Right cardiac atrium (tissue), 5 donors: ENCODE results near the gene ASIC4. TPM values are rescaled to one million over a fixed set of nuclear protein-coding genes. Genes with fewer than 3 reads are reported as not detected.

ENCODE experiments used
- ATAC-seq, 2 donors: fragments of 200-7000 bp; cut with Tn5 transposase; one replicate each; pipeline versions ENCODE4 v1.8.0 to v1.9.1; 2020; ENCODE audit warnings: moderate library complexity in 2 of 2, mild to moderate bottlenecking in 1 of 2
- DNase-seq, 3 donors: peaks; one replicate each; pipeline ENCODE4 v3.0.0-alpha.2; 2020
- H3K27ac ChIP-seq: one replicate; pipeline ENCODE4 v1.5.1; 2013; ENCODE audit warnings: mild to moderate bottlenecking, low read length, control low read depth, moderate library complexity
- H3K27me3 ChIP-seq: one replicate; pipeline ENCODE4 v1.6.1; 2013; ENCODE audit not compliant: control insufficient read depth, insufficient read depth
- H3K4me1 ChIP-seq: one replicate; pipeline ENCODE4 v1.6.1; 2013; ENCODE audit warnings: low read length; ENCODE audit not compliant: control insufficient read depth, insufficient read depth
- H3K4me3 ChIP-seq: one replicate; pipeline ENCODE4 v1.5.1; 2013; ENCODE audit warnings: low read length, control low read depth
- H3K9me3 ChIP-seq: one replicate; pipeline ENCODE4 v1.6.1; 2013; ENCODE audit warnings: low read length; ENCODE audit not compliant: control insufficient read depth
- WGBS: extraction: QIAGEN DNeasy Blood & Tissue Kit; methylation state at CpG from one replicate; pipeline ENCODE4 v1.1.7; 2013; 5-methylcytosine and 5-hydroxymethylcytosine counted together
- intact Hi-C, 4 donors: fragments of 100-400 bp; cut with DNase I; formaldehyde crosslinking; loops; one replicate each; pipeline versions ENCODE4 v1.11.0 to v1.14.0; 2022 to 2023
- polyA plus RNA-seq: library from polyadenylated mRNA; stranded (reverse); fragments of 200-250 nt; gene quantifications from one replicate; pipeline ENCODE4 v1.2.3, GENCODE V29; 2013
- total RNA-seq, 4 donors: library from RNA; stranded (reverse); fragmentation: NEBNext Ultra II Directional; extraction: Animal tissue kit (Norgen Biotek cat#: 25700); gene quantifications; one replicate each; pipeline ENCODE4 v1.2.1, GENCODE V29; 2021
- donor health status: healthy with polysubstance abuse.
- donor health status: DM: no; HTN: yes; CAD: no.
- donor health status: DM: no; HTN: no; CAD: no.
- donor health status: DM: no; HTN: yes; CAD: no; lungs with severe emphysema.
- donor health status: DM: yes; HTN: yes; CAD: no.

The ASIC4 gene
- total and polyA plus RNA-seq, 5 donors, result 0.28 to 1.8 (median 1.5) TPM

DNA sequence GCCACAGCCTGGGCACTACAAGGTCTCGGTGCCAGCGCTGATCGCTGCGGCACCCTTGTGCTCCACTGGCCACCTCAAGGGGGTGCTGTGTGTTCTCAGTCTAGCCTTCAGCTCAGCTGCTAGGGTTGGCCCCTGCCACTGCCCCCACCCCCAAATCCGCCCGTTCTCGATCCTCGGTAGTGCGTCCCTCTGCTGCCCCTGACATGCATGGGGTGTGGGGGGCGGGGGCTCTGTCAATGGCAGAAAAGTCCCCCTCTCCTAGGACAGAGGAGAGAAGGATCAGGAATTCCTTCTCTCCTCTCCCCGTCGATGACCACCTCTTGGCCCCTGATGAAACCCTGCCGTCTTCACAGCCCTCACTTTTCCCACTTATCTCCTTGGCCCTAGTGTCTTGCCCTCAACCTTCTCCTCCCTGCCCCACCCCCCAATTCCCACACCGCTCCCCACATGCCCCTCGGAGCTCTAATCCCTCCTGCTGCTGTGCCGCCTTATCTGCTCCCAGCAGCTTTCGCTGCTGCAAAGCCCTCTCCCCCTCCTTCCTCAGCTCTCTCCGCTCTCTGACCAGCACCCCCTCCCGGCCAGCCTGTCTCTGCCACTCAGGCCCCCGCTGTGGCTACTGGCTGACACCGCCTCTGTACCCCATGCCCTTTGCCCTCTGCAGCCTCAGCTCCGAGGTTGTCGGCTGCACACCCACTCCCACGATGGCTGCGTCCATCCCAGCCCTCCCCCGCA, 4.3 kb upstream of the ASIC4 start:
- peaks cover 3% of the 10 kb centered on the region for H3K4me1 ChIP-seq
- 2% methylated on average over 26 of the region's 26 CpGs for WGBS

DNA sequence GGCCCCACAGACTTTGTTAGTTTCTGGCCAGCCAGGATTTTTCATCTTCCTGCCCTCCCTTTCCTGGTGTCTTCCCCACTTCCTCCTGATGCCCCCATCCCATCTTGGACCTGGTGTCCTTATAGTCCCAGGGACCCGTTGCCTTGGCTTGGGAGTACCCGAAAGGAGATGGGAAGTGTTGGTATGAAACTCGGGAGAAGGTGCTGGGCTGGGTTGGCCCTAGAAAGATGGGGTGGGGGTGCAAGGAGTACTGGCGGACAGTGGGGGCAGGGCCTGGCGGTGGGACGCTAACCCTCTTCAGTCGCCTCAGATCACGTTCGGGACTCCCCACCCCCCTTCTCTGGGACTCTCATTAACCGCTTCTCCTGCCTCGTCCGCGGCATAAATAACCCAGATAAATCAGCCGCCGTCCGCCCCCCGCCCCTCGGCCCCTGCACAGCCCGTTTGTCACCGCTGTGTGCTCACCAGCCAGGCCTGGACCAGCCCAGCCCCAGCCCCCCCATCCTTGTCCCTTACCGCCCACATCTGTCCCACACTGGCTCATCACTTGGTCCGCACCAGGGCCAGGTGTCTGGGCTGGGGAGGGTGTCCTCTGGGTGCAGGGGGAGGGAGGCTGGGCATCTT, 3.7 kb upstream of the ASIC4 start:
- Histone ChIP-seq H3K27me3 (no peaks in the 10 kb centered on the region), H3K27ac (no peak overlapping the region), H3K4me1 (peaks cover 3% of the 10 kb centered on the region), H3K9me3 (no peaks in the 10 kb centered on the region), H3K4me3 (no peak overlapping the region)
- WGBS, result 27% methylated on average over 22 of the region's 22 CpGs
- DNase-seq (peak in 1 of 3 donors; percentile 51), ATAC-seq (no peak)
- intact Hi-C loops, result no loop called here

More for the DNA sequence above, 4.3 kb upstream of the ASIC4 start:
- Histone ChIP-seq H3K27ac (no peak overlapping the region), H3K9me3 (no peaks in the 10 kb centered on the region), H3K4me3 (peak overlapping the region; percentile 21), H3K27me3 (no peaks in the 10 kb centered on the region)
- intact Hi-C loops, result no loop called here
- peak; percentile 65 to 70 for ATAC-seq
- DNase-seq, result peak; percentile 53 to 84 (median 82)

DNA sequence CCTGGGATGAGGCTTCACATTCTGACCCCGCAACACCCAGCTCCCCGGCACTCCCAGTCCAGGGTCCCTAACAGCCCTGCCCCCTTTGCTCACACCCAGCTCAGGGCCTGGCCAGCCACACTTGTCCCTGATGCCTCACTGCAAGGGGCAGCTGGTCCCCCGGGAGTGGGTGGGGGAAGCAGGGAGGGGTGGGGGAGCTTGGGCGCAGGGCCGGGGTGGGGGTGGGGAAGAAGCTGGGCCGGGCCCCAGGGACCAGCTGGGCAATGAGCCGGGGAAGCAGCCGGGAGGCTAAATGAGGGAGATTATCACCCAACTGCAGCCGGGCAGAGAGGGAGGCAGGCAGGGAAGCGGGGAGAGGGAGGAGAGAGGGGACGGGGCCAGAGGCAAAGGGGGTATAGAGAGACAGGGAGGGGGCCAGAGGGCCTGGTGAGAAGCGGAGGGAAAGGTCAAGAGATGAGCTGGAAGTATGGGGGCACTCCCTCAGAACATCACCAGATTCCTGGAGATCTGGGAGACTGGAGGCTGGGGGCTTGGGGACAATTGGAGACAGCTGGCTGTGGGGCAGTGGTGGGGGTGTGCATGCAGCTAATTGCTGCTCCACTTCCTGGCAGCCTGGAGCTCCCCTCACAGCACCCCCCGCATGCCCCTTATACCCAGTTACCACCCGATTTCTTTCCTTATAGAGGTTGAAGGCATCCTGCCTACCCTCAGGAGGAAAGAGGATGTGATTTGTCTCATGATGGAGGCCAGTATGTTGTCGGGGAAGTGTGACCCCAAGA, 2.5 kb upstream of the ASIC4 start:
- ATAC-seq, result no peak
- no peak overlapping the region for H3K4me3 ChIP-seq
- no peaks in the 10 kb centered on the region for H3K27me3 ChIP-seq
- intact Hi-C loops, result no loop called here
- peaks cover 3% of the 10 kb centered on the region for H3K4me1 ChIP-seq
- 35% methylated on average over 15 of the region's 15 CpGs for WGBS
- peak in 1 of 3 donors; percentile 49 for DNase-seq
- no peak overlapping the region for H3K27ac ChIP-seq
- no peaks in the 10 kb centered on the region for H3K9me3 ChIP-seq

DNA sequence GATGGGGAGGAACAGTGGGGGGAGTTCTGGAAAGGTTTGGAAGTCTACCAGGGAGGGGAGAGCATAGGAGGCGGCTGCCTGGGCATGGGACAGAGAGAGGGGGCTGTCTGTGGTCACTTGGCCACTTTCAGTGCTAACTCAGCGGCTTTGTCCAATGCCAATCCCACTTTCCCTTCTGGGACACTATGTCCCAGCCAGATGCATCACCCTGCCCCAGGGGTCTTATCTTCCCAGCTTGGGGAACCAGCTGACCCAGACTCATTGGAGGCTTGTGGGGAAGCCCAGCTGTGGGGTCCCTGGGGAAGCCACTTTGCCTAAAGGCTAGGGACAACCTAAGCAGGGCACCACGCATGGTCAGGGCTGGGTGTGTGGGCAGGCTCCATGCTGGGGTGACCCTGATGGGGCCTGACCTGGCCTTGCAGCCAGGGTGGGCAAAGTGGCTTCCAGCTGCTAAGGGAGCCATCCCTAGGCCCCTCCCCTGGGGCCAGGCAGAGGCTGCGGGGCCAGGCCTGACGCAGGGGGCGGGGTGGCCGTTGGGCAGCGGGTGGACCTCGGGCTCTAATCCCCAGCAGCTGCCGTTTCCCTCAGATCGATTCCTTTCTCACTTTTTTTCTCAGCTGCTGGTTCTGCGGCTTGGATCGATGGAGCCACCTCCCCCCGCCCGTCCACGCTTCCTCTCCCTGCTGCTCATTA, 1.6 kb upstream of the ASIC4 start:
- ATAC-seq (no peak), DNase-seq (peak in 1 of 3 donors; percentile 43)
- no peaks in the 10 kb centered on the region for H3K9me3 ChIP-seq
- intact Hi-C loops, result no loop called here
- no peak overlapping the region for H3K4me3 ChIP-seq
- H3K4me1 ChIP-seq, result peaks cover 3% of the 10 kb centered on the region
- no peaks in the 10 kb centered on the region for H3K27me3 ChIP-seq
- H3K27ac ChIP-seq, result no peak overlapping the region
- 36% methylated on average over 16 of the region's 16 CpGs for WGBS

DNA sequence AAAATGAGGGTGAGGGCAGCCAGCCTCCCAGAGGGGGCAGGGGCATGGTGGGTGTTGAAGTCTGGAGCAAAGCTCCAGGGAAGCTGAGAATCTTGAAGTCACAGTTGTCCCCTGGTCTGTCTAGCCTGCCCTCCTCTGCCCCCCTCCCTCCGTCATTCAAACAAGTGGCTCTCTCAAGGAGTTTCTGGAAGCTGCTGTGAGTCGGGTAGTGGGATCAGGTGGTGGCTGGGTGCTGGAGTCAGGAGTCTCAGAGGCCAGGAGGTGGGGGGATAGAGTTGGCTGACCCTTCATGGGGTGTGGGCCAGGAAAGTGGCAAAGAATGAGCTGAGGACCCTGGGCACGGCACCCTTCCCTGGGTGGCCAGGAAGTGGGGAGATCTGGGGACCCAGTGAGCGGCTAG, 495 bp upstream of the ASIC4 start:
- Histone ChIP-seq H3K9me3 (no peaks in the 10 kb centered on the region), H3K4me3 (no peak overlapping the region), H3K27ac (no peak overlapping the region), H3K4me1 (no peaks in the 10 kb centered on the region), H3K27me3 (no peaks in the 10 kb centered on the region)
- no peak for ATAC-seq
- DNase-seq, result no peak
- WGBS, result 7% methylated on average over 4 of the region's 4 CpGs
- intact Hi-C loops, result no loop called here

DNA sequence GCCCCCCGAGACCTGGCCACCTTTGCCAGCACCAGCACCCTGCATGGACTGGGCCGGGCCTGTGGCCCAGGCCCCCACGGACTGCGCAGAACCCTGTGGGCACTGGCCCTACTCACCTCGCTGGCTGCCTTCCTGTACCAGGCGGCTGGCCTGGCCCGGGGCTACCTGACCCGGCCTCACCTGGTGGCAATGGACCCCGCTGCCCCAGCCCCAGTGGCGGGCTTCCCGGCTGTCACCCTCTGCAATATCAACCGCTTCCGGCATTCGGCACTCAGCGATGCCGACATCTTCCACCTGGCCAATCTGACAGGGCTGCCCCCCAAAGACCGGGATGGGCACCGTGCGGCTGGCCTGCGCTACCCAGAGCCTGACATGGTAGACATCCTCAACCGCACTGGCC, 554 bp downstream of the ASIC4 start:
- Histone ChIP-seq H3K9me3 (no peaks in the 10 kb centered on the region), H3K27me3 (no peaks in the 10 kb centered on the region), H3K4me3 (no peak overlapping the region), H3K4me1 (no peaks in the 10 kb centered on the region), H3K27ac (no peak overlapping the region)
- intact Hi-C loops, result no loop called here
- 79% methylated on average over 21 of the region's 21 CpGs for WGBS
- no peak for DNase-seq
- ATAC-seq, result no peak

DNA sequence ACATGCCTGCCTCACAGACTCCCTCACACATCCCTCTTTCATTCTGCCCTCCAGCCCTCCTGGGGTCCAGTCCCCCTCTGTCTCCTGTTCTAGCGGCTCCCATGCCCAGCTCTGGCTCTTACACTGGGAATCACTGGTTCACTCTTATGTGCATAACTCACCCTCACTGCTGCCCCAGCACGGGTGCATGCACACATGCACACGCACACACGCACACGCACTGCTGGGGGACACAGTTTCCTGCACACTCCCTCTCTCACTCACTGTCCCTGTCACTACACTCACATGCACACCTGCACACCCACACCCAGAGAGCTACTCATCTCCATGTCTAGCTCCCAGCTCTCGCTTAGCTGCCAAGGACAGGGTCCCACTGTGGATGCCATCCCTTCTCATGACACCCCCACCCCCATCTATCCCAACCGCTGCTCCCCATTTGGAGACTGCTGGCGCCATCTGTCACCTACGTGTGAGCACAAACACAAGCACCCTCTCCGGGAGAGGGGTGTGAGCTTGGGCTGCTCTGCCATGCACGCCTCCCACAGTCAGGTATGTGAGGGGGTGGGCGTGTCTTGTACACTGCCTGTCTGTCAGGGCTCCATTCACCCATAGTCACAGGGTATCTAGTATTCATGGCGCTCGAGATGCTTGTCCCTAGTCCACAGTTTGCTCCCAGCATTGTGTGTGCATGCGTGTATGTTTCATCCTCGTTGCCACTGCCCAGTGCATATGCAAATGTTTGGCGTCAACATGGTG, 1.8 kb downstream of the ASIC4 start:
- Histone ChIP-seq H3K27ac (no peak overlapping the region), H3K4me1 (no peaks in the 10 kb centered on the region), H3K4me3 (no peak overlapping the region), H3K27me3 (no peaks in the 10 kb centered on the region), H3K9me3 (no peaks in the 10 kb centered on the region)
- WGBS, result 75% methylated on average over 17 of the region's 17 CpGs
- DNase-seq (peak in 1 of 3 donors; percentile 5), ATAC-seq (no peak)
- intact Hi-C loops, result no loop called here

DNA sequence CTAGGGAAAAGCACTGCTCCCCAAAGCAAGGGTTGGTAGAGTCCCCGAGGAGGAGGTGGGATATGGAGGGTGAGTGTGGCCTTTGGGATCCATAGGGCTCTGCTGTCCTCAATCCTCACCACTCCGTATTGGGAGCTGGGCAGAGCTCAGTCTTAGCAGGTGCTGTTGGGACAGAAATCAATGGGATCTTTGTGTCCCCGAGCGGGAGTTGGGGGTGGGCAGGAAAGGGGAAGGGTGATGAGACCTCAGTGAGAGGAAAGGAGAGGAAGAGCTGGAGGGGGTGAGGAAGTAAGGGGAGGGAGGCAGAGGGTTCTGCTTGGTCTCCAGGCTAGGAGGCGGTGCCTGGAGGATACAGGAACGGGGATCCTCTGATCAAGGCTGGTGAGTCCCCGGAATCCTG, 2.6 kb downstream of the ASIC4 start:
- no peaks in the 10 kb centered on the region for H3K9me3 ChIP-seq
- H3K4me1 ChIP-seq, result no peaks in the 10 kb centered on the region
- H3K27ac ChIP-seq, result no peak overlapping the region
- intact Hi-C loops, result no loop called here
- ATAC-seq (no peak), DNase-seq (peak in 1 of 3 donors; percentile 6)
- WGBS, result 69% methylated on average over 7 of the region's 7 CpGs
- H3K27me3 ChIP-seq, result no peaks in the 10 kb centered on the region
- no peak overlapping the region for H3K4me3 ChIP-seq

DNA sequence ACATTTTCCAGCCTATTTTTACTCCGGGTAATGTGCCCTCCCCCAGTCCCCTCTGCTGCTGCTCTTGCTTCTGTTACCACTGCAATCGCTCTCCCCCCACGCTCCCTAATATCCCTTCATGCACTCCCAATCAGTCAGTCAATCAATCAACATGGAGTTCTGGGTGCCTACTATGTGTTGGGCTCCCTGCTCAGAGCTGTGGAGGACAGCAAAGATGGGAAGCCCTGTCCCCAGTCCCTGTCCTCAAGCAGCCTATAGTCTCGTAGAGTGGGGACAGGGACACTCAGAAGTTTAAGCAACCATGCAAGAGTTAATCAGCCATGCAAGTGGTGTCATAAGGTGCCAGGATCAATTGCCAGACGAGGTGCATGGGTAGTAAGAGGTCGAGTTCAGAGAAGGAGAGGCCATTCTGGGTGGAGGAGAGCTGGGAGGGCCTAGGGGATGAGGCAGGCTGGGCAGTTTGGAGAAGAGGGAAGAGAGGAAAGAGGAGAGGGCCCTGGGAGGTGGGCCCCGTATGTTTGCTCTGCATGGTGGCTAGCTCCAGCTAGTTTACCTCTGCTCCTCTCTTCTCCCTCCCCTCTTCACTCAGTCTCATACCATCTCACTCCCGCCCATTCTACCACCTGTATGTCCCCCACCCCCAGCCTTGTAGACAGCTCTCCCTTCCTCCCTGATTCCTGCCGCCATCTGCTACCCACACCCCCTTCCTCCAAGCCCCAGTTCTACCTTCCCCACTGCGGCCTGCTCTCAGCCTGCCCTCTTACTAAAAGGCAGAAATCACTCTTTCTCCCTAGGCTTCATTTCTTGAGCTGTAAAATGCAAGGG, 3.9 kb downstream of the ASIC4 start:
- Histone ChIP-seq H3K27me3 (no peaks in the 10 kb centered on the region), H3K9me3 (no peaks in the 10 kb centered on the region), H3K4me3 (no peak overlapping the region), H3K4me1 (no peaks in the 10 kb centered on the region), H3K27ac (no peak overlapping the region)
- DNase-seq (peak in 1 of 3 donors; percentile 10), ATAC-seq (no peak)
- intact Hi-C loops, result no loop called here
- WGBS, result 64% methylated on average over 10 of the region's 10 CpGs

DNA sequence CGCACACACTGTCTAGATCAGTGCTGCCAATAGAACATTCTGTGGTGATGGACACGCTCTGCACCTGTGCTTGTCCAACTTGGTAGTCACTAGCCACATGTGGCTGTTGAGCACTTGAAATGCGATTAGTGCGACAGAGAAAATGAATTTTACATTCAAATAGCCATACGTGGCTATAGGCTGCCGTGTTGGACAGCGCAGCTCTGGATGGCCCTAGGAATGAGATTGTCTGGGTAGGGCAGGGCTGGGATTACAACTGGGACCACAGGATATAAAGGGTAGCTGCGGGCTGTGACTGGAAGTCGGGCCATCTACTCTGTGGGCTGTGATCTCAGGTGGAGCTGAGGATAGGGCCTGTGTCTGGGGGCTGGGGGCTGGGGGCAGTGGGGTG, 5.2 kb downstream of the ASIC4 start:
- DNase-seq (peak in 1 of 3 donors; percentile 4), ATAC-seq (no peak)
- no peak overlapping the region for H3K27ac ChIP-seq
- WGBS, result 81% methylated on average over 9 of the region's 9 CpGs
- H3K4me1 ChIP-seq, result peaks cover 1% of the 10 kb centered on the region
- no peak overlapping the region for H3K4me3 ChIP-seq
- intact Hi-C loops, result no loop called here
- no peaks in the 10 kb centered on the region for H3K27me3 ChIP-seq
- no peaks in the 10 kb centered on the region for H3K9me3 ChIP-seq
